Activated T-helper 1 cell treated with anti-CD3 and anti-CD28 coated beads, Interleukin-12 subunit alpha, Interleukin-12 subunit beta, Interleukin-2, Interleukin-4 antibody, amounts not matched to agents 30 ng/mL and 10 ng/mL and 1 ng/mL, durations not matched to agents 14 hours and 24 hours and 36 hours (primary cell): ENCODE measurements around the gene RNLS. TPM values are rescaled to one million over a fixed set of nuclear protein-coding genes. Genes with fewer than 3 reads are reported as not detected.

Experiments used
- DNase-seq: peaks from one replicate; pipeline ENCODE4 v3.0.0; 2021; ENCODE audit warnings: low spot score
- H3K27ac Mint-ChIP-seq: one replicate; pipeline ENCODE4 v1.8.0; 2021; ENCODE audit warnings: mild to moderate bottlenecking, mixed read lengths
- H3K27me3 Mint-ChIP-seq: one replicate; pipeline ENCODE4 v1.8.0; 2022; ENCODE audit warnings: mild to moderate bottlenecking, moderate library complexity, mixed read lengths; ENCODE audit not compliant: insufficient read depth
- H3K36me3 Mint-ChIP-seq: one replicate; pipeline ENCODE4 v1.8.0; 2021; ENCODE audit warnings: low read depth, mixed read lengths
- H3K4me1 Mint-ChIP-seq: one replicate; pipeline ENCODE4 v1.8.0; 2021; ENCODE audit warnings: low read depth, mixed read lengths
- H3K4me3 Mint-ChIP-seq: one replicate; pipeline ENCODE4 v1.8.0; 2021; ENCODE audit warnings: mild to moderate bottlenecking, moderate library complexity, mixed read lengths
- H3K9me3 Mint-ChIP-seq: one replicate; pipeline ENCODE4 v1.8.0; 2021; ENCODE audit warnings: mixed read lengths
- intact Hi-C: fragments of 100-400 bp; cut with micrococcal nuclease; formaldehyde crosslinking; loops from one replicate; pipeline ENCODE4 v1.15.1; 2024
- total RNA-seq: library from RNA; stranded (reverse); gene quantifications from 2 replicates; pipeline ENCODE4 v1.2.3, GENCODE V29; 2022

The RNLS gene
- total RNA-seq, 1 donor from 2014 or later = 2.0 TPM

DNA sequence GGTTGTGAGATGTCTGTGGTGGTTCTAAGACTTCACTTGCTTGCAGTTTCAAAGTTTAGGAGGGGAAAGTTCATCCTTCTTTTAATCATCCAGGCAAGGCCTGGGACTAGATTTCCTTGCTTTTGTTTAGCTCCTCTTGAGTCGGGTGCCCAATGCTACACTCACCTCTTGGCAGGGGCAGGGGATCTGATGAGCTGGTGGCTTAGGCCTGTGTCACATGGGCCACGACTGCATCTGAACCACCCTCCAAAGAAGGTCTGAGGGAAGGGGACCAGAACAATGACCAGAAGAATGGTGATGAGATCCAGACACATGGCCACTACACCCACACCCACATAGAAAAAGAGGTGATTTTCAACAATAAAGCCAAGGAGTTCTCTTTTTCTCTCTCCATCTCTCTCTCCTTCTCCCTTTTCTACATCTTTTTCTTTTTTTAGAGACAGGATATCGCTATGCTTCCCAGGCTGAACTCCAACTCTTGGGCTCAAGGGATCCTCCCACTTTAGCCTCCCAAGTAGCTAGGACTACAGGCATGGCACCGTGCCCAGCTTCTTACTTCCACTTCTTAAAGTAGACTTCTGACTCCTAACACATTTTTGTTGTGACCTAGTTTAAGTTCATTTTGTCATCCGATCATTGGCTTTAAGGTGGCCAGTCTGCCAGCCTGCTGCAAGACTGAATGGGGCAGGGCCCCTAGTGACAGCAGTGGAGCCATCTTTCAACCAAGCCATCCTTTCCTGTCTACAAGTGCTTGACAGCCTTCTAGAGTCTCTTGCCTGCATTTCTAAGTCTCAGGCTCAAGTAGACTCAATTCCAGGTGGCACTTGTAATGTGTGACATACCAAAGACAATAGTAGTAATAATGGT, 350.9 kb downstream of the RNLS start:
- no peak overlapping the region for H3K4me3 Mint-ChIP-seq
- H3K36me3 Mint-ChIP-seq = peaks cover 16% of the 10 kb centered on the region
- H3K27me3 Mint-ChIP-seq = peaks cover 7% of the 10 kb centered on the region
- peaks cover 24% of the 10 kb centered on the region for H3K9me3 Mint-ChIP-seq
- intact Hi-C loops = no loop called here
- peaks cover 15% of the 10 kb centered on the region for H3K4me1 Mint-ChIP-seq
- no peak for DNase-seq
- H3K27ac Mint-ChIP-seq = no peak overlapping the region

DNA sequence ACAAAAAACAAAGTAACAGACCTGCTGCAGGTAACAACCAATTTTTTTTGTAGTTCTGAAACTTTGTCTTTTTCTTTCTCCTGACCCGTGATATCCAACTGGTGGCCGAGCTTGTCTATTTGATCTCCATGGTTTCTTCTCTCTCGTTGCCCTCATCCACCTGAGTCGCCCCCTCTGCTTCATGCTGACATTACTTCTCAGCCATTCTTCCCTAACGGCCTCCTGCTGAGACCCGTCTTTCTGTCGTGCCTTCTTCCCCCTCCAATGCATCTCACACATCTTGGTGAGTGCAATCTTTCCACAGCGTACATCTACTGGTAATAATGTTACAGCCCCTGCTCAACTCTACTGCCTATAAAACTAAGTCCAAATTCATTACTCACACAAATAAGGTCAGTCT, 352.9 kb downstream of the RNLS start:
- Mint-ChIP-seq H3K4me1 (no peaks in the 10 kb centered on the region), H3K36me3 (peaks cover 18% of the 10 kb centered on the region), H3K9me3 (peaks cover 24% of the 10 kb centered on the region), H3K27ac (no peak overlapping the region), H3K27me3 (peaks cover 7% of the 10 kb centered on the region), H3K4me3 (no peak overlapping the region)
- DNase-seq = no peak
- intact Hi-C loops = no loop called here

DNA sequence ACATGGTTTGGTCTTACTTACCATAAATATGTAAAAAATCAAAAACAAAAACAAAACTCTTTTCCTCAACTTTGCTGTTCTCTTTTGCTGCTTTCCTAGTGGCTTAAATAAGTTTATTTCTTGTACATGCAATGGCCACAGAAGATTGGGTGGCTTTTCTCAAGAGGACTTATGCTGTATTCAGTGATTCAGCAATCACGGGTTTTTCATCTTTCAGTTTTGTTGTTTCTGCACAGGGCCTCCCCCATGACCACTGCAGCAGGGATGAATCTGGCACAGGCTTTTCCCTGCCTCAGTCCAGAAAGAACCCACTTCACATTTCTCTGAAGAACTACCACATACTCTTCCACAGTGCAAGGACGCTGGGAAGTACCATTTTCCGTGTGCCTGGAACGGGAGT, 355.0 kb downstream of the RNLS start:
- intact Hi-C loops = no loop called here
- H3K4me1 Mint-ChIP-seq = no peaks in the 10 kb centered on the region
- peaks cover 7% of the 10 kb centered on the region for H3K27me3 Mint-ChIP-seq
- no peak overlapping the region for H3K4me3 Mint-ChIP-seq
- H3K36me3 Mint-ChIP-seq = peaks cover 16% of the 10 kb centered on the region
- DNase-seq = no peak
- H3K27ac Mint-ChIP-seq = no peak overlapping the region
- peaks cover 24% of the 10 kb centered on the region for H3K9me3 Mint-ChIP-seq

DNA sequence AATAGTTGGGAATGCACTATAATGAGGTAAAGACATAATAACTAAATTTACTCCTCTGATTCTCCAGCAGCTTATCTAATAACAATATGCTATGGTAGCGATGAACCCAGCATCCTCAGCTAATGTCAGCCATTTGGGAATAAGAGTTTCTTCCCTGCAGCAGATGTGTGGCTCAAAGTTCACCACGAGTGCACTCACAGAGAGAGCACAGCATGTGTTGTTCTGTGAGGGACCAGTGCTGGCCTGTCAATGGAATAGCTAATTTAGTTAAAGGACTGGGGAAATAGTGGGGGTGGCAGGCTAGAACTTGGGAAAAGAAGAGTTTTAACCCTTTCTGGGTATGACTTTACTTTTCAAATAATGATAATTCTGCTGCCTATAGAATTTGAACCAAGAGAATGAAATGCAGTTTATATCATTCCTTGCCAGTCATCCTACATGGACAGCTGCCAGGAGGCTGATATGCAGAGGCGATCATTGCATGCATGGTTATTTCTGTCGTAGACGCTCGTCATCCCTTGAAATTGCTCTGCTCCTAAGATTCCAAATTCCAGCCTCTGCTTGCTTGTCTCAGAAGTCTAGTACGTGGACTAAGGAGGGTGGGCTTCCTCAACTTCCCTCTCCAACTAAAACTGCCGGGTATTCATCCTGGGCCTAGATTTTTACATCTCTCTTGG, 355.6 kb downstream of the RNLS start:
- Mint-ChIP-seq H3K9me3 (peaks cover 23% of the 10 kb centered on the region), H3K27ac (no peak overlapping the region), H3K27me3 (peaks cover 9% of the 10 kb centered on the region), H3K4me1 (no peaks in the 10 kb centered on the region), H3K36me3 (peaks cover 16% of the 10 kb centered on the region), H3K4me3 (no peak overlapping the region)
- intact Hi-C loops = no loop called here
- DNase-seq = no peak

DNA sequence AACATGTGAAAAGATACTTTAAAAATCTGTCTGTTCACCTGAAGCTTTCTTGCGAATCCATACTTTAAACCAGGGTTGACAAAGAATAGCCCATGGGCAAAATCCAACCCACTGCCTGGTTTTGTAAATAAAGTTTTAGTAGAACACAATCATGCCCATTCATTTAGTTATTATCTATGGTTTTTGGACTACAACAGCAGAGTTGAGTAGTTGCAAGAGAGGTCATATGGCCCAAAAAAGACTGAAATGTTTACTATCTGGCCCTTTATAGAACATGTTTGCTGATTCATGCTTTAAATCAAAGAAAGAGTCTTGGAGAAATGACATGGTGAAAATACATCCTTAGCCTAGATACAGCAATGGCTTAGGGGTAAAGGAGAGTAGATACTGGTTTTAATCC, 356.2 kb downstream of the RNLS start:
- Mint-ChIP-seq H3K27ac (no peak overlapping the region), H3K9me3 (peaks cover 17% of the 10 kb centered on the region), H3K4me3 (no peak overlapping the region), H3K36me3 (peaks cover 13% of the 10 kb centered on the region), H3K27me3 (peaks cover 10% of the 10 kb centered on the region), H3K4me1 (no peaks in the 10 kb centered on the region)
- intact Hi-C loops = no loop called here
- DNase-seq = no peak

DNA sequence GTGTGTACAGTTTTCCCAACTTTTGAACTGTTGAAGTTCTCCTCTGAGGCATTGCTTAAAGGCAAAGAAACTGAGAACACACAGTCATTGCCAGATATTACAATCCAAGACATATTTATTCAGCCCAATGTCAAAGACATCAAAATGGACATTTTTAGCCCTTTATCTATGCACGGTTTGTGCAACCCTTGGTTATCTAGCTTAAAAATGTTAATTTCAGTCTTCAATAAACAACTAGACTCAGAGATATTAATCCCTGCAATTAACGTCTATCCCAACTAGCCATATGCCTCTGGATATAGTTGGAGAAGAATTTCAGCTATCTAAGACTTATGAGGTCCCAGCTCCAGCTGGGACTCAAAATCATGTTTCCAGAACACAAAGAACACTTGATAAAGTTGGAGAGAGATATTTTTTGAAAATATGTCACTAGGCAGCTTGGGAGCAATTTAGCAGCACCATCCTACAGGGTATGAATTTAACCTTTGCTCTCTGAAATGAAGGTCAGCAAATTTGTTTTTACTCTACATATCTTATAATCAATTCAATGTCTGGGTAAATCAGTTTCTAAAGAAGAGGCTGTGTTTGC, 357.0 kb downstream of the RNLS start:
- Mint-ChIP-seq H3K27me3 (peaks cover 10% of the 10 kb centered on the region), H3K4me3 (no peak overlapping the region), H3K9me3 (peaks cover 16% of the 10 kb centered on the region), H3K4me1 (no peaks in the 10 kb centered on the region), H3K27ac (no peak overlapping the region), H3K36me3 (peaks cover 13% of the 10 kb centered on the region)
- intact Hi-C loops = no loop called here
- no peak for DNase-seq

Other genes with a start within 250 kb of the RNLS start
- gene LIPJ, start 3.4 kb upstream of the RNLS start, total RNA-seq = not detected in 2 replicates
- not detected in 2 replicates for gene LIPF, start 81.1 kb upstream of the RNLS start, total RNA-seq
- not detected in 2 replicates for gene LIPK, start 122.9 kb upstream of the RNLS start, total RNA-seq
- not detected in 2 replicates for gene LIPN, start 176.7 kb upstream of the RNLS start, total RNA-seq
- gene LIPM, start 219.4 kb upstream of the RNLS start, total RNA-seq = not detected in 2 replicates